HepG2 (cell line): ENCODE results near the gene TMEM114. TPM values are rescaled to one million over a fixed set of nuclear protein-coding genes. Genes with fewer than 3 reads are reported as not detected.

Experiments
- CEBPG ChIP-seq: IDR thresholded peaks from 2 replicates; pipeline ENCODE4 v1.6.1; 2016
- ELF4 ChIP-seq: sonication (generic); formaldehyde crosslinking; IDR thresholded peaks from 2 replicates; pipeline ENCODE4 v1.5.0; 2020; ENCODE audit warnings: missing genetic modification reagents, mild to moderate bottlenecking, moderate library complexity, borderline replicate concordance
- EP300 ChIP-seq, 3 experiments: sonication (generic) in 1 of 3; formaldehyde crosslinking in 1 of 3; IDR thresholded peaks; 2 replicates each; pipeline versions ENCODE4 v1.5.1 to v1.6.1; 2011 to 2020; ENCODE audit warnings: low read depth in 2 of 3, low read length in 2 of 3, borderline replicate concordance in 1 of 3, improper control_type of control experiment in 1 of 3, mild to moderate bottlenecking in 1 of 3, missing genetic modification reagents in 1 of 3, moderate library complexity in 1 of 3
- ISL2 ChIP-seq: sonication (generic); formaldehyde crosslinking; IDR thresholded peaks from 2 replicates; pipeline ENCODE4 v1.5.0; 2020; ENCODE audit warnings: missing genetic modification reagents
- KLF6 ChIP-seq: IDR thresholded peaks from 2 replicates; pipeline ENCODE4 v1.8.0; 2016; ENCODE audit warnings: missing biosample characterization, missing genetic modification reagents
- MAZ ChIP-seq, 2 experiments: sonication (generic) in 1 of 2; formaldehyde crosslinking in 1 of 2; IDR thresholded peaks; 2 replicates each; pipeline versions ENCODE4 v1.5.0 to v1.6.1; 2012 to 2020; ENCODE audit warnings: low read depth in 2 of 2, mild to moderate bottlenecking in 2 of 2, borderline replicate concordance in 1 of 2, improper control_type of control experiment in 1 of 2, low read length in 1 of 2, missing genetic modification reagents in 1 of 2, moderate library complexity in 1 of 2
- NFE2L1 ChIP-seq: sonication (generic); formaldehyde crosslinking; IDR thresholded peaks from 2 replicates; pipeline ENCODE4 v1.4.0; 2020; ENCODE audit warnings: missing genetic modification reagents, mild to moderate bottlenecking, borderline replicate concordance
- ONECUT2 ChIP-seq: sonication (generic); formaldehyde crosslinking; IDR thresholded peaks from 2 replicates; pipeline ENCODE4 v1.4.0; 2020; ENCODE audit warnings: missing genetic modification reagents
- PAF1 ChIP-seq: IDR thresholded peaks from 2 replicates; pipeline ENCODE4 v1.6.1; 2016; ENCODE audit warnings: missing genetic modification reagents, missing compliant biosample characterization
- TARDBP ChIP-seq: sonication (generic); formaldehyde crosslinking; IDR thresholded peaks from 2 replicates; pipeline ENCODE4 v1.8.0; 2022; ENCODE audit warnings: mild to moderate bottlenecking, missing genetic modification reagents
- TMF1 ChIP-seq: sonication (generic); formaldehyde crosslinking; IDR thresholded peaks from 2 replicates; pipeline ENCODE4 v1.8.1; 2022; ENCODE audit warnings: low read depth, missing genetic modification reagents
- ZFP37 ChIP-seq: sonication (generic); formaldehyde crosslinking; IDR thresholded peaks from 2 replicates; pipeline ENCODE4 v1.4.0; 2020; ENCODE audit warnings: missing genetic modification reagents, borderline replicate concordance
- ZNF3 ChIP-seq: IDR thresholded peaks from 2 replicates; pipeline ENCODE4 v1.7.0; 2017; ENCODE audit warnings: inconsistent platforms
- ZNF333 ChIP-seq: sonication (generic); formaldehyde crosslinking; IDR thresholded peaks from 2 replicates; pipeline ENCODE4 v1.4.0; 2020; ENCODE audit warnings: mild to moderate bottlenecking, missing genetic modification reagents, borderline replicate concordance
- ZNF772 ChIP-seq: sonication (generic); formaldehyde crosslinking; IDR thresholded peaks from 2 replicates; pipeline ENCODE4 v1.5.0; 2020; ENCODE audit warnings: mild to moderate bottlenecking, missing genetic modification reagents
- ZNF790 ChIP-seq: sonication (generic); formaldehyde crosslinking; IDR thresholded peaks from 2 replicates; pipeline ENCODE4 v1.8.0; 2022; ENCODE audit warnings: missing genetic modification reagents, mild to moderate bottlenecking, borderline replicate concordance
- polyA plus RNA-seq, 8 experiments: library from polyadenylated mRNA; depleted of rRNA in 3 of 8; stranded (reverse) in 7 of 8; unstranded in 1 of 8; fragments of >200 nt; fragmentation: Illumina TruSeq in 4 of 8; extraction: Trizol in 4 of 8; gene quantifications; 2 replicates each; pipeline versions ENCODE4 v1.2.1 to v1.2.3, GENCODE V29; 2011 to 2016; ENCODE audit warnings: low read depth in 4 of 8, missing spikeins in 1 of 8, mixed read lengths in 1 of 8; ENCODE audit not compliant: insufficient read depth in 1 of 8
- total RNA-seq, 5 experiments: library from RNA; depleted of rRNA; stranded (reverse); fragments of >200 nt; fragmentation: Illumina TruSeq; extraction: Trizol; gene quantifications; 2 replicates each; pipeline ENCODE4 v1.2.3, GENCODE V29; 2016; ENCODE audit warnings: low read depth in 1 of 5
- TF ChIP-seq, protein P1 (sequence below): IDR thresholded peaks from 2 replicates; pipeline ENCODE4 v1.4.0; 2020; ENCODE audit warnings: mild to moderate bottlenecking, missing genetic modification reagents
- TF ChIP-seq, protein P2 (sequence below): sonication (generic); formaldehyde crosslinking; IDR thresholded peaks from 2 replicates; pipeline ENCODE4 v1.4.0; 2020; ENCODE audit warnings: missing genetic modification reagents
- TF ChIP-seq, protein P3 (sequence below): sonication (generic); formaldehyde crosslinking; conservative IDR thresholded peaks from 2 replicates; pipeline ENCODE4 v1.8.0; 2022; ENCODE audit warnings: missing genetic modification reagents

Gene TMEM114
- total and polyA plus RNA-seq, 2 of the 13 experiments (the other 11 are each of a cell fraction or from before 2014, with no cell fraction given) = not detected

DNA sequence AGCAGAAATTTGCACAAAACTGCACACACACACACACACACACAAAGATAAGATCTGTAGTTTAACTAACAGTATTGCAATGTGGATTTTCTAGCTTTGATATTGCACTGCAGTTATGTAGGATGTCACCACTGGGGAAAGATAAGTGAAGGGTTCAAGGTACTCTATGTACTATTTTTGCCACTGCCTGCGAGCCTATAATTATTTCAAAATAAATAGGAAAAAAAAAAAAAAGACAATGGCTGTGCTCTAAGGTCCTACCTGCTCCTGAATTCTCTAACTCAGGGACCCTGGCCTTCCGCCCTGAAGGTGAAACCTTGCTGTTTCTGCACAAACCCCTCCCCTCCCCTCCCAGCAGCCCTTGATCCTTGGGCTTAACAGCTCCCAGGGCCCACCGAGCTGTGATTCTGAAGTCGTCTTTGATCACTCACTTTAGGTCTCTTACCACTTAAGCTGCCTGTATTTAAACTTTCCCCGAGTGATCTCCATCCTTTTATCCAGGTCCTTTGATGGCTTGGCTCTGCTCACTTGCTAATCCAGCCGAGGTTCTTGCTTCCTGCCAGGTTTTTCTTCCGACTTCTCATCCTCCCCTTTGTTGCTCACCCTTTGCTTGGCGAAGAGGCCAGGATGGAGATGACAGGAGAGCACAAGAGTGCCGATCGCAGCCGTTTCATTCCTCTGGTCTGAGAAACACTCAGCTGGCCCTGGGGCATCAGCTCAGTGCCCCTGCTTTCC, 37.7 kb downstream of the TMEM114 start (continued):
- TF ChIP-seq, protein P1, sequence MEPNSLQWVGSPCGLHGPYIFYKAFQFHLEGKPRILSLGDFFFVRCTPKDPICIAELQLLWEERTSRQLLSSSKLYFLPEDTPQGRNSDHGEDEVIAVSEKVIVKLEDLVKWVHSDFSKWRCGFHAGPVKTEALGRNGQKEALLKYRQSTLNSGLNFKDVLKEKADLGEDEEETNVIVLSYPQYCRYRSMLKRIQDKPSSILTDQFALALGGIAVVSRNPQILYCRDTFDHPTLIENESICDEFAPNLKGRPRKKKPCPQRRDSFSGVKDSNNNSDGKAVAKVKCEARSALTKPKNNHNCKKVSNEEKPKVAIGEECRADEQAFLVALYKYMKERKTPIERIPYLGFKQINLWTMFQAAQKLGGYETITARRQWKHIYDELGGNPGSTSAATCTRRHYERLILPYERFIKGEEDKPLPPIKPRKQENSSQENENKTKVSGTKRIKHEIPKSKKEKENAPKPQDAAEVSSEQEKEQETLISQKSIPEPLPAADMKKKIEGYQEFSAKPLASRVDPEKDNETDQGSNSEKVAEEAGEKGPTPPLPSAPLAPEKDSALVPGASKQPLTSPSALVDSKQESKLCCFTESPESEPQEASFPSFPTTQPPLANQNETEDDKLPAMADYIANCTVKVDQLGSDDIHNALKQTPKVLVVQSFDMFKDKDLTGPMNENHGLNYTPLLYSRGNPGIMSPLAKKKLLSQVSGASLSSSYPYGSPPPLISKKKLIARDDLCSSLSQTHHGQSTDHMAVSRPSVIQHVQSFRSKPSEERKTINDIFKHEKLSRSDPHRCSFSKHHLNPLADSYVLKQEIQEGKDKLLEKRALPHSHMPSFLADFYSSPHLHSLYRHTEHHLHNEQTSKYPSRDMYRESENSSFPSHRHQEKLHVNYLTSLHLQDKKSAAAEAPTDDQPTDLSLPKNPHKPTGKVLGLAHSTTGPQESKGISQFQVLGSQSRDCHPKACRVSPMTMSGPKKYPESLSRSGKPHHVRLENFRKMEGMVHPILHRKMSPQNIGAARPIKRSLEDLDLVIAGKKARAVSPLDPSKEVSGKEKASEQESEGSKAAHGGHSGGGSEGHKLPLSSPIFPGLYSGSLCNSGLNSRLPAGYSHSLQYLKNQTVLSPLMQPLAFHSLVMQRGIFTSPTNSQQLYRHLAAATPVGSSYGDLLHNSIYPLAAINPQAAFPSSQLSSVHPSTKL (CRISPR knock-in tag) = peak; percentile 74
- no peak for TF ChIP-seq ZNF333
- peak; percentile 68; the same call in 1 of the 2 replicates for TF ChIP-seq ISL2 (CRISPR knock-in tag)
- TF ChIP-seq, protein P2, sequence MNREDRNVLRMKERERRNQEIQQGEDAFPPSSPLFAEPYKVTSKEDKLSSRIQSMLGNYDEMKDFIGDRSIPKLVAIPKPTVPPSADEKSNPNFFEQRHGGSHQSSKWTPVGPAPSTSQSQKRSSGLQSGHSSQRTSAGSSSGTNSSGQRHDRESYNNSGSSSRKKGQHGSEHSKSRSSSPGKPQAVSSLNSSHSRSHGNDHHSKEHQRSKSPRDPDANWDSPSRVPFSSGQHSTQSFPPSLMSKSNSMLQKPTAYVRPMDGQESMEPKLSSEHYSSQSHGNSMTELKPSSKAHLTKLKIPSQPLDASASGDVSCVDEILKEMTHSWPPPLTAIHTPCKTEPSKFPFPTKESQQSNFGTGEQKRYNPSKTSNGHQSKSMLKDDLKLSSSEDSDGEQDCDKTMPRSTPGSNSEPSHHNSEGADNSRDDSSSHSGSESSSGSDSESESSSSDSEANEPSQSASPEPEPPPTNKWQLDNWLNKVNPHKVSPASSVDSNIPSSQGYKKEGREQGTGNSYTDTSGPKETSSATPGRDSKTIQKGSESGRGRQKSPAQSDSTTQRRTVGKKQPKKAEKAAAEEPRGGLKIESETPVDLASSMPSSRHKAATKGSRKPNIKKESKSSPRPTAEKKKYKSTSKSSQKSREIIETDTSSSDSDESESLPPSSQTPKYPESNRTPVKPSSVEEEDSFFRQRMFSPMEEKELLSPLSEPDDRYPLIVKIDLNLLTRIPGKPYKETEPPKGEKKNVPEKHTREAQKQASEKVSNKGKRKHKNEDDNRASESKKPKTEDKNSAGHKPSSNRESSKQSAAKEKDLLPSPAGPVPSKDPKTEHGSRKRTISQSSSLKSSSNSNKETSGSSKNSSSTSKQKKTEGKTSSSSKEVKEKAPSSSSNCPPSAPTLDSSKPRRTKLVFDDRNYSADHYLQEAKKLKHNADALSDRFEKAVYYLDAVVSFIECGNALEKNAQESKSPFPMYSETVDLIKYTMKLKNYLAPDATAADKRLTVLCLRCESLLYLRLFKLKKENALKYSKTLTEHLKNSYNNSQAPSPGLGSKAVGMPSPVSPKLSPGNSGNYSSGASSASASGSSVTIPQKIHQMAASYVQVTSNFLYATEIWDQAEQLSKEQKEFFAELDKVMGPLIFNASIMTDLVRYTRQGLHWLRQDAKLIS (CRISPR knock-in tag) = no peak
- no peak for TF ChIP-seq MAZ (IDR thresholded peaks at IDR 0.05; ENCODE audit: borderline replicate concordance, low read depth, low read length)
- no peak; the same call in 1 of the 2 replicates for TF ChIP-seq MAZ (CRISPR knock-in tag; IDR thresholded peaks at IDR 0.05; ENCODE audit: low read depth)
- no peak for TF ChIP-seq PAF1
- no peak for TF ChIP-seq KLF6
- 0 out of 2 replicates have a peak, but pooled peaks have one; percentile 50 for TF ChIP-seq TARDBP
- TF ChIP-seq ZNF772 (CRISPR knock-in tag) = 0 out of 2 replicates have a peak, but pooled peaks have one; percentile 5
- peak; percentile 38; the same call in 1 of the 2 replicates for TF ChIP-seq ELF4 (CRISPR knock-in tag)
- TF ChIP-seq TMF1 (CRISPR knock-in tag) = no peak
- TF ChIP-seq CEBPG (CRISPR knock-in tag) = peak; percentile 61
- no peak for TF ChIP-seq ZNF3 (CRISPR knock-in tag)
- peak in 1 of 2 experiments; percentile 81; a peak in 2 of 4 replicates for TF ChIP-seq EP300 (IDR thresholded peaks at IDR 0.05; ENCODE audit: low read depth in 2 of 2, low read length in 2 of 2)
- TF ChIP-seq EP300 (CRISPR knock-in tag; IDR thresholded peaks at IDR 0.05; ENCODE audit: borderline replicate concordance) = no peak
- TF ChIP-seq, protein P3, sequence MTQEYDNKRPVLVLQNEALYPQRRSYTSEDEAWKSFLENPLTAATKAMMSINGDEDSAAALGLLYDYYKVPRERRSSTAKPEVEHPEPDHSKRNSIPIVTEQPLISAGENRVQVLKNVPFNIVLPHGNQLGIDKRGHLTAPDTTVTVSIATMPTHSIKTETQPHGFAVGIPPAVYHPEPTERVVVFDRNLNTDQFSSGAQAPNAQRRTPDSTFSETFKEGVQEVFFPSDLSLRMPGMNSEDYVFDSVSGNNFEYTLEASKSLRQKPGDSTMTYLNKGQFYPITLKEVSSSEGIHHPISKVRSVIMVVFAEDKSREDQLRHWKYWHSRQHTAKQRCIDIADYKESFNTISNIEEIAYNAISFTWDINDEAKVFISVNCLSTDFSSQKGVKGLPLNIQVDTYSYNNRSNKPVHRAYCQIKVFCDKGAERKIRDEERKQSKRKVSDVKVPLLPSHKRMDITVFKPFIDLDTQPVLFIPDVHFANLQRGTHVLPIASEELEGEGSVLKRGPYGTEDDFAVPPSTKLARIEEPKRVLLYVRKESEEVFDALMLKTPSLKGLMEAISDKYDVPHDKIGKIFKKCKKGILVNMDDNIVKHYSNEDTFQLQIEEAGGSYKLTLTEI (CRISPR knock-in tag) = no peak
- TF ChIP-seq NFE2L1 (CRISPR knock-in tag) = no peak
- TF ChIP-seq ZNF790 (CRISPR knock-in tag) = peak; percentile 81; the same call in 1 of the 2 replicates
- TF ChIP-seq ZFP37 (CRISPR knock-in tag) = 0 out of 2 replicates have a peak, but pooled peaks have one; percentile 54
- peak; percentile 51; the same call in 1 of the 2 replicates for TF ChIP-seq ONECUT2
